ENCODE results near the gene KIRREL3.

KIRREL3 gene

GRCh38 chr11:126410649-126411048 lies 589.9 kb downstream of the KIRREL3 start:
- no peaks in the 10 kb centered on the region for H3K27me3 ChIP-seq (ENCODE audit: control insufficient read depth in 5 of 5, insufficient read depth in 4 of 5, low read length in 5 of 5)
- H3K9ac ChIP-seq (ENCODE audit: low read length in 5 of 5): no peak overlapping the region
- H3K4me3 ChIP-seq (ENCODE audit: low read depth in 1 of 5, low read length in 5 of 5): no peak overlapping the region
- no peak overlapping the region for H3K27ac ChIP-seq (ENCODE audit: low read depth, low read length)
- H3K4me1 ChIP-seq (ENCODE audit: control insufficient read depth in 5 of 5, insufficient read depth in 5 of 5, low read length in 5 of 5): peaks cover 6 to 25% (median 23%) of the 10 kb centered on the region in 5 donors
- no peaks in the 10 kb centered on the region for H3K9me3 ChIP-seq (ENCODE audit: control insufficient read depth in 5 of 5, low read length in 5 of 5)
- peaks cover 0 to 48% (median 44%) of the 10 kb centered on the region in 5 donors for H3K36me3 ChIP-seq (ENCODE audit: control insufficient read depth in 5 of 5, insufficient read depth in 5 of 5, low read length in 5 of 5)

GRCh38 chr11:126409620-126409985 lies 591.0 kb downstream of the KIRREL3 start:
- Histone ChIP-seq H3K4me1 (ENCODE audit: control insufficient read depth in 5 of 5, insufficient read depth in 5 of 5, low read length in 5 of 5) (peaks cover 0 to 14% (median 12%) of the 10 kb centered on the region in 5 donors), H3K27me3 (ENCODE audit: control insufficient read depth in 5 of 5, insufficient read depth in 4 of 5, low read length in 5 of 5) (no peaks in the 10 kb centered on the region), H3K4me3 (ENCODE audit: low read depth in 1 of 5, low read length in 5 of 5) (no peak overlapping the region), H3K36me3 (ENCODE audit: control insufficient read depth in 5 of 5, insufficient read depth in 5 of 5, low read length in 5 of 5) (peaks cover 0 to 51% (median 44%) of the 10 kb centered on the region in 5 donors), H3K27ac (ENCODE audit: low read depth, low read length) (no peak overlapping the region), H3K9ac (ENCODE audit: low read length in 5 of 5) (no peak overlapping the region), H3K9me3 (ENCODE audit: control insufficient read depth in 5 of 5, low read length in 5 of 5) (no peaks in the 10 kb centered on the region)

- Histone ChIP-seq H3K4me1 (ENCODE audit: control insufficient read depth in 5 of 5, insufficient read depth in 5 of 5, low read length in 5 of 5) (peaks cover 0 to 9% (median 8%) of the 10 kb centered on the region in 5 donors), H3K27me3 (ENCODE audit: control insufficient read depth in 5 of 5, insufficient read depth in 4 of 5, low read length in 5 of 5) (no peaks in the 10 kb centered on the region), H3K27ac (ENCODE audit: low read depth, low read length) (no peak overlapping the region), H3K9ac (ENCODE audit: low read length in 5 of 5) (no peak overlapping the region), H3K36me3 (ENCODE audit: control insufficient read depth in 5 of 5, insufficient read depth in 5 of 5, low read length in 5 of 5) (peaks cover 0 to 51% (median 44%) of the 10 kb centered on the region in 5 donors), H3K9me3 (ENCODE audit: control insufficient read depth in 5 of 5, low read length in 5 of 5) (no peaks in the 10 kb centered on the region), H3K4me3 (ENCODE audit: low read depth in 1 of 5, low read length in 5 of 5) (no peak overlapping the region)
These were observed 591.5 kb downstream of the KIRREL3 start for GRCh38 chr11:126408901-126409619.

GRCh38 chr11:126408496-126408895 lies 592.1 kb downstream of the KIRREL3 start:
- Histone ChIP-seq H3K27me3 (ENCODE audit: control insufficient read depth in 5 of 5, insufficient read depth in 4 of 5, low read length in 5 of 5) (no peaks in the 10 kb centered on the region), H3K36me3 (ENCODE audit: control insufficient read depth in 5 of 5, insufficient read depth in 5 of 5, low read length in 5 of 5) (peaks cover 0 to 45% (median 41%) of the 10 kb centered on the region in 5 donors), H3K27ac (ENCODE audit: low read depth, low read length) (no peak overlapping the region), H3K9me3 (ENCODE audit: control insufficient read depth in 5 of 5, low read length in 5 of 5) (no peaks in the 10 kb centered on the region), H3K4me3 (ENCODE audit: low read depth in 1 of 5, low read length in 5 of 5) (no peak overlapping the region), H3K9ac (ENCODE audit: low read length in 5 of 5) (no peak overlapping the region), H3K4me1 (ENCODE audit: control insufficient read depth in 5 of 5, insufficient read depth in 5 of 5, low read length in 5 of 5) (peaks cover 0 to 11% (median 8%) of the 10 kb centered on the region in 5 donors)

- Histone ChIP-seq H3K27ac (ENCODE audit: low read depth, low read length) (no peak overlapping the region), H3K4me3 (ENCODE audit: low read depth in 1 of 5, low read length in 5 of 5) (no peak overlapping the region), H3K27me3 (ENCODE audit: control insufficient read depth in 5 of 5, insufficient read depth in 4 of 5, low read length in 5 of 5) (no peaks in the 10 kb centered on the region), H3K9ac (ENCODE audit: low read length in 5 of 5) (no peak overlapping the region), H3K9me3 (ENCODE audit: control insufficient read depth in 5 of 5, low read length in 5 of 5) (no peaks in the 10 kb centered on the region), H3K36me3 (ENCODE audit: control insufficient read depth in 5 of 5, insufficient read depth in 5 of 5, low read length in 5 of 5) (peaks cover 0 to 40% (median 36%) of the 10 kb centered on the region in 5 donors), H3K4me1 (ENCODE audit: control insufficient read depth in 5 of 5, insufficient read depth in 5 of 5, low read length in 5 of 5) (peaks cover 0 to 19% (median 9%) of the 10 kb centered on the region in 5 donors)
These were observed 592.8 kb downstream of the KIRREL3 start for GRCh38 chr11:126407682-126408288.

- Histone ChIP-seq H3K36me3 (ENCODE audit: control insufficient read depth in 5 of 5, insufficient read depth in 5 of 5, low read length in 5 of 5) (peaks cover 0 to 38% (median 35%) of the 10 kb centered on the region in 5 donors), H3K27me3 (ENCODE audit: control insufficient read depth in 5 of 5, insufficient read depth in 4 of 5, low read length in 5 of 5) (no peaks in the 10 kb centered on the region), H3K4me1 (ENCODE audit: control insufficient read depth in 5 of 5, insufficient read depth in 5 of 5, low read length in 5 of 5) (peaks cover 0 to 21% (median 8%) of the 10 kb centered on the region in 5 donors), H3K9me3 (ENCODE audit: control insufficient read depth in 5 of 5, low read length in 5 of 5) (no peaks in the 10 kb centered on the region), H3K27ac (ENCODE audit: low read depth, low read length) (no peak overlapping the region), H3K9ac (ENCODE audit: low read length in 5 of 5) (no peak overlapping the region), H3K4me3 (ENCODE audit: low read depth in 1 of 5, low read length in 5 of 5) (no peak overlapping the region)
These were observed 593.5 kb downstream of the KIRREL3 start for GRCh38 chr11:126407101-126407521.

GRCh38 chr11:126406368-126406767 lies 594.2 kb downstream of the KIRREL3 start:
- H3K4me3 ChIP-seq (ENCODE audit: low read depth in 1 of 5, low read length in 5 of 5): no peak overlapping the region
- no peak overlapping the region for H3K27ac ChIP-seq (ENCODE audit: low read depth, low read length)
- H3K4me1 ChIP-seq (ENCODE audit: control insufficient read depth in 5 of 5, insufficient read depth in 5 of 5, low read length in 5 of 5): peaks cover 0 to 21% (median 7%) of the 10 kb centered on the region in 5 donors
- H3K36me3 ChIP-seq (ENCODE audit: control insufficient read depth in 5 of 5, insufficient read depth in 5 of 5, low read length in 5 of 5): peaks cover 0 to 36% (median 35%) of the 10 kb centered on the region in 5 donors
- no peak overlapping the region for H3K9ac ChIP-seq (ENCODE audit: low read length in 5 of 5)
- H3K9me3 ChIP-seq (ENCODE audit: control insufficient read depth in 5 of 5, low read length in 5 of 5): no peaks in the 10 kb centered on the region
- H3K27me3 ChIP-seq (ENCODE audit: control insufficient read depth in 5 of 5, insufficient read depth in 4 of 5, low read length in 5 of 5): no peaks in the 10 kb centered on the region

GRCh38 chr11:126405906-126406305 lies 594.7 kb downstream of the KIRREL3 start:
- no peaks in the 10 kb centered on the region for H3K9me3 ChIP-seq (ENCODE audit: control insufficient read depth in 5 of 5, low read length in 5 of 5)
- H3K9ac ChIP-seq (ENCODE audit: low read length in 5 of 5): no peak overlapping the region
- no peaks in the 10 kb centered on the region for H3K27me3 ChIP-seq (ENCODE audit: control insufficient read depth in 5 of 5, insufficient read depth in 4 of 5, low read length in 5 of 5)
- H3K4me3 ChIP-seq (ENCODE audit: low read depth in 1 of 5, low read length in 5 of 5): no peak overlapping the region
- H3K27ac ChIP-seq (ENCODE audit: low read depth, low read length): no peak overlapping the region
- H3K36me3 ChIP-seq (ENCODE audit: control insufficient read depth in 5 of 5, insufficient read depth in 5 of 5, low read length in 5 of 5): peaks cover 0 to 36% (median 35%) of the 10 kb centered on the region in 5 donors
- peaks cover 0 to 20% (median 6%) of the 10 kb centered on the region in 5 donors for H3K4me1 ChIP-seq (ENCODE audit: control insufficient read depth in 5 of 5, insufficient read depth in 5 of 5, low read length in 5 of 5)

- no peak overlapping the region for H3K9ac ChIP-seq (ENCODE audit: low read length in 5 of 5)
- H3K27ac ChIP-seq (ENCODE audit: low read depth, low read length): no peak overlapping the region
These were observed 595.2 kb downstream of the KIRREL3 start for GRCh38 chr11:126405374-126405773.

GRCh38 chr11:126404367-126404766 lies 596.2 kb downstream of the KIRREL3 start:
- Histone ChIP-seq H3K9ac (ENCODE audit: low read length in 5 of 5) (no peak overlapping the region), H3K4me3 (ENCODE audit: low read depth in 1 of 5, low read length in 5 of 5) (no peak overlapping the region), H3K4me1 (ENCODE audit: control insufficient read depth in 5 of 5, insufficient read depth in 5 of 5, low read length in 5 of 5) (peaks cover 0 to 12% (median 0%) of the 10 kb centered on the region in 5 donors)

More at GRCh38 chr11:126405374-126405773, 595.2 kb downstream of the KIRREL3 start:
- H3K9me3 ChIP-seq (ENCODE audit: control insufficient read depth in 5 of 5, low read length in 5 of 5): no peaks in the 10 kb centered on the region
- H3K4me3 ChIP-seq (ENCODE audit: low read depth in 1 of 5, low read length in 5 of 5): no peak overlapping the region
- H3K36me3 ChIP-seq (ENCODE audit: control insufficient read depth in 5 of 5, insufficient read depth in 5 of 5, low read length in 5 of 5): peaks cover 0 to 36% (median 35%) of the 10 kb centered on the region in 5 donors
- peaks cover 0 to 15% (median under 1%) of the 10 kb centered on the region in 5 donors for H3K4me1 ChIP-seq (ENCODE audit: control insufficient read depth in 5 of 5, insufficient read depth in 5 of 5, low read length in 5 of 5)
- H3K27me3 ChIP-seq (ENCODE audit: control insufficient read depth in 5 of 5, insufficient read depth in 4 of 5, low read length in 5 of 5): no peaks in the 10 kb centered on the region

More at GRCh38 chr11:126404367-126404766, 596.2 kb downstream of the KIRREL3 start:
- H3K27ac ChIP-seq (ENCODE audit: low read depth, low read length): no peak overlapping the region
- H3K27me3 ChIP-seq (ENCODE audit: control insufficient read depth in 5 of 5, insufficient read depth in 4 of 5, low read length in 5 of 5): no peaks in the 10 kb centered on the region
- H3K36me3 ChIP-seq (ENCODE audit: control insufficient read depth in 5 of 5, insufficient read depth in 5 of 5, low read length in 5 of 5): peaks cover 0 to 31% (median 28%) of the 10 kb centered on the region in 5 donors
- H3K9me3 ChIP-seq (ENCODE audit: control insufficient read depth in 5 of 5, low read length in 5 of 5): no peaks in the 10 kb centered on the region

All from subcutaneous abdominal adipose tissue (tissue), 5 donors.